ENCODE measurements around the gene CTNNA2.

DNA sequence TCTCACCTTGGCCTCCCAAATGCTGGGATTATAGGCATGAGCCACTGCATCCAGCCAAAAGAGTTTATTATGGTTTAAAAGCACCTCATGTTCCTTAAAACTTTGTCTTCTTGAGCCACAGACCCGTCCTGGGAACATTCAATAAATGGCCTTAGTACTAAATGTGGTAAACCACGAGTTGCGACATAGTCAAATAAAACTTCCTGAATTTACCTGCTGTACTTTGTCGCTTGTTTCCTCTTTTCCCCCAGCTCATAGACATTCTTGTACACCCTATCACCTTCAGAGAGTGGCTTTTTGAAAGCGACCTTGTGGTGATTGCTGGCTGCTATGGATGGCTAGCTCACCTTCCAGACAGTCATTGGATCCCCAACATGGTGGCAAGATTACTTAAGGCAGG, 481.3 kb downstream of the CTNNA2 start:
- TF ChIP-seq CBX2 (IDR thresholded peaks at IDR 0.05; ENCODE audit: borderline replicate concordance, low read depth) (no peak), POLR2A (IDR thresholded peaks at IDR 0.05; ENCODE audit: low read length) (no peak), BHLHE40 (IDR thresholded peaks at IDR 0.05; ENCODE audit: low read depth, low read length) (no peak), FOXS1 (CRISPR knock-in tag; IDR thresholded peaks at IDR 0.05) (no peak), RARB (CRISPR knock-in tag; IDR thresholded peaks at IDR 0.05) (no peak), TP53 (CRISPR knock-in tag; IDR thresholded peaks at IDR 0.05) (no peak), EP300 (IDR thresholded peaks at IDR 0.05) (no peak)
- TF ChIP-seq, protein P1, sequence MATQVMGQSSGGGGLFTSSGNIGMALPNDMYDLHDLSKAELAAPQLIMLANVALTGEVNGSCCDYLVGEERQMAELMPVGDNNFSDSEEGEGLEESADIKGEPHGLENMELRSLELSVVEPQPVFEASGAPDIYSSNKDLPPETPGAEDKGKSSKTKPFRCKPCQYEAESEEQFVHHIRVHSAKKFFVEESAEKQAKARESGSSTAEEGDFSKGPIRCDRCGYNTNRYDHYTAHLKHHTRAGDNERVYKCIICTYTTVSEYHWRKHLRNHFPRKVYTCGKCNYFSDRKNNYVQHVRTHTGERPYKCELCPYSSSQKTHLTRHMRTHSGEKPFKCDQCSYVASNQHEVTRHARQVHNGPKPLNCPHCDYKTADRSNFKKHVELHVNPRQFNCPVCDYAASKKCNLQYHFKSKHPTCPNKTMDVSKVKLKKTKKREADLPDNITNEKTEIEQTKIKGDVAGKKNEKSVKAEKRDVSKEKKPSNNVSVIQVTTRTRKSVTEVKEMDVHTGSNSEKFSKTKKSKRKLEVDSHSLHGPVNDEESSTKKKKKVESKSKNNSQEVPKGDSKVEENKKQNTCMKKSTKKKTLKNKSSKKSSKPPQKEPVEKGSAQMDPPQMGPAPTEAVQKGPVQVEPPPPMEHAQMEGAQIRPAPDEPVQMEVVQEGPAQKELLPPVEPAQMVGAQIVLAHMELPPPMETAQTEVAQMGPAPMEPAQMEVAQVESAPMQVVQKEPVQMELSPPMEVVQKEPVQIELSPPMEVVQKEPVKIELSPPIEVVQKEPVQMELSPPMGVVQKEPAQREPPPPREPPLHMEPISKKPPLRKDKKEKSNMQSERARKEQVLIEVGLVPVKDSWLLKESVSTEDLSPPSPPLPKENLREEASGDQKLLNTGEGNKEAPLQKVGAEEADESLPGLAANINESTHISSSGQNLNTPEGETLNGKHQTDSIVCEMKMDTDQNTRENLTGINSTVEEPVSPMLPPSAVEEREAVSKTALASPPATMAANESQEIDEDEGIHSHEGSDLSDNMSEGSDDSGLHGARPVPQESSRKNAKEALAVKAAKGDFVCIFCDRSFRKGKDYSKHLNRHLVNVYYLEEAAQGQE (IDR thresholded peaks at IDR 0.05) = no peak
- TF ChIP-seq, protein P2, sequence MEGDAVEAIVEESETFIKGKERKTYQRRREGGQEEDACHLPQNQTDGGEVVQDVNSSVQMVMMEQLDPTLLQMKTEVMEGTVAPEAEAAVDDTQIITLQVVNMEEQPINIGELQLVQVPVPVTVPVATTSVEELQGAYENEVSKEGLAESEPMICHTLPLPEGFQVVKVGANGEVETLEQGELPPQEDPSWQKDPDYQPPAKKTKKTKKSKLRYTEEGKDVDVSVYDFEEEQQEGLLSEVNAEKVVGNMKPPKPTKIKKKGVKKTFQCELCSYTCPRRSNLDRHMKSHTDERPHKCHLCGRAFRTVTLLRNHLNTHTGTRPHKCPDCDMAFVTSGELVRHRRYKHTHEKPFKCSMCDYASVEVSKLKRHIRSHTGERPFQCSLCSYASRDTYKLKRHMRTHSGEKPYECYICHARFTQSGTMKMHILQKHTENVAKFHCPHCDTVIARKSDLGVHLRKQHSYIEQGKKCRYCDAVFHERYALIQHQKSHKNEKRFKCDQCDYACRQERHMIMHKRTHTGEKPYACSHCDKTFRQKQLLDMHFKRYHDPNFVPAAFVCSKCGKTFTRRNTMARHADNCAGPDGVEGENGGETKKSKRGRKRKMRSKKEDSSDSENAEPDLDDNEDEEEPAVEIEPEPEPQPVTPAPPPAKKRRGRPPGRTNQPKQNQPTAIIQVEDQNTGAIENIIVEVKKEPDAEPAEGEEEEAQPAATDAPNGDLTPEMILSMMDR (IDR thresholded peaks at IDR 0.05) = no peak
- TF ChIP-seq, protein P3, sequence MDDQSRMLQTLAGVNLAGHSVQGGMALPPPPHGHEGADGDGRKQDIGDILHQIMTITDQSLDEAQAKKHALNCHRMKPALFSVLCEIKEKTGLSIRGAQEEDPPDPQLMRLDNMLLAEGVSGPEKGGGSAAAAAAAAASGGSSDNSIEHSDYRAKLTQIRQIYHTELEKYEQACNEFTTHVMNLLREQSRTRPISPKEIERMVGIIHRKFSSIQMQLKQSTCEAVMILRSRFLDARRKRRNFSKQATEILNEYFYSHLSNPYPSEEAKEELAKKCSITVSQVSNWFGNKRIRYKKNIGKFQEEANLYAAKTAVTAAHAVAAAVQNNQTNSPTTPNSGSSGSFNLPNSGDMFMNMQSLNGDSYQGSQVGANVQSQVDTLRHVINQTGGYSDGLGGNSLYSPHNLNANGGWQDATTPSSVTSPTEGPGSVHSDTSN (IDR thresholded peaks at IDR 0.05) = no peak
- TF ChIP-seq, protein P4, sequence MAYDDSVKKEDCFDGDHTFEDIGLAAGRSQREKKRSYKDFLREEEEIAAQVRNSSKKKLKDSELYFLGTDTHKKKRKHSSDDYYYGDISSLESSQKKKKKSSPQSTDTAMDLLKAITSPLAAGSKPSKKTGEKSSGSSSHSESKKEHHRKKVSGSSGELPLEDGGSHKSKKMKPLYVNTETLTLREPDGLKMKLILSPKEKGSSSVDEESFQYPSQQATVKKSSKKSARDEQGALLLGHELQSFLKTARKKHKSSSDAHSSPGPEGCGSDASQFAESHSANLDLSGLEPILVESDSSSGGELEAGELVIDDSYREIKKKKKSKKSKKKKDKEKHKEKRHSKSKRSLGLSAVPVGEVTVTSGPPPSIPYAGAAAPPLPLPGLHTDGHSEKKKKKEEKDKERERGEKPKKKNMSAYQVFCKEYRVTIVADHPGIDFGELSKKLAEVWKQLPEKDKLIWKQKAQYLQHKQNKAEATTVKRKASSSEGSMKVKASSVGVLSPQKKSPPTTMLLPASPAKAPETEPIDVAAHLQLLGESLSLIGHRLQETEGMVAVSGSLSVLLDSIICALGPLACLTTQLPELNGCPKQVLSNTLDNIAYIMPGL (CRISPR knock-in tag; IDR thresholded peaks at IDR 0.05; ENCODE audit: borderline replicate concordance) = no peak

All from A549 (cell line).